ENCODE measurements around the gene BHLHE40. TPM values are rescaled to one million over a fixed set of nuclear protein-coding genes. Genes with fewer than 3 reads are reported as not detected.

The BHLHE40 gene
- 34.0 TPM for total RNA-seq (2013)
- polyA plus RNA-seq (100 to 1,000 TPM in 1 of 3 donors, 10 to 100 TPM in 2; 20.2 to 167 (median 23.4) TPM), polyA minus RNA-seq (92.1 and 151 TPM in 2 replicates), total RNA-seq (168 to 607 (median 351) reads per million in 11 experiments)

DNA sequence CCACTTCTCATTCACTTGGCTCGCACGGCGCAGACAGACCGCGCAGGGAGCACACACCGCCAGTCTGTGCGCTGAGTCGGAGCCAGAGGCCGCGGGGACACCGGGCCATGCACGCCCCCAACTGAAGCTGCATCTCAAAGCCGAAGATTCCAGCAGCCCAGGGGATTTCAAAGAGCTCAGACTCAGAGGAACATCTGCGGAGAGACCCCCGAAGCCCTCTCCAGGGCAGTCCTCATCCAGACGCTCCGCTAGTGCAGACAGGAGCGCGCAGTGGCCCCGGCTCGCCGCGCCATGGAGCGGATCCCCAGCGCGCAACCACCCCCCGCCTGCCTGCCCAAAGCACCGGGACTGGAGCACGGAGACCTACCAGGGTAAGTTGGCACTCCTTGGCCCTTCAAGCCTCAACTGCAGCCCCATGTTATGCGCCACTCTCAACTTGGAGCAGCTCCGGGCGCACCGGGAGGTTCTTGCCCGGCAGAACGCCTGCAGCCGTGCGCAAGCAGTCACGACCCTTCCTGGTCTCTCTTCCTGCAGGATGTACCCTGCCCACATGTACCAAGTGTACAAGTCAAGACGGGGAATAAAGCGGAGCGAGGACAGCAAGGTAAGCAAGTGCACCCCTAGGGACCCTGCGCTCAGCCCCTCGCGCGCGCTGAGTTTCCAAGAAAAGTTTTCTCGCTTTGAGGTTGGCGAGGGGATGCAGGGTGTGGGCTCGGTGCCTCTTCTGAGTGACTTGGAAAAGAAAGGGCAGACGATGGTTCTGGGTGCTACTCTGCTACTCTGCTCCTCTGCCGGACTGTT, at the start of gene BHLHE40:
Gene BHLHE40 (plus strand): TSS at position 10 of the 801 bp plus-strand sequence. CDS start 282 bp downstream, at position 292.
- peaks cover 67% of the 10 kb centered on the region in 2 donors for H3K4me1 ChIP-seq (ENCODE audit: control insufficient read depth in 1 of 2, insufficient read depth in 2 of 2, low read length in 2 of 2)
- H3K79me2 ChIP-seq (ENCODE audit: insufficient read depth, low read length): peaks cover 43% of the 10 kb centered on the region
- DNase-seq: no peak
- Mint-ChIP-seq H3K4me1 (peaks cover 56% of the 10 kb centered on the region), H3K27ac (peak within 1 kb of the TSS; percentile 100), H3K27me3 (ENCODE audit: low read depth in 3 of 3) (peaks cover 0 to 5% (median 2%) of the 10 kb centered on the region in 3 donors), H3K36me3 (peaks cover 34 to 37% of the 10 kb centered on the region in 2 donors), H3K4me3 (peak within 1 kb of the TSS; percentile 99 to 100), H3K9me3 (peaks cover 0 to 6% (median 0%) of the 10 kb centered on the region in 7 donors)
- H2AFZ ChIP-seq (ENCODE audit: insufficient read depth, low read depth, low read length, poor library complexity, severe bottlenecking): peak within 1 kb of the TSS; percentile 58
- H3K4me3 ChIP-seq (replicated peaks in 1 of 3; ENCODE audit: low read depth in 2 of 3, low read length in 3 of 3): peak within 1 kb of the TSS; percentile 83 to 99 (median 95)
- H3K9me3 ChIP-seq (replicated peaks in 1 of 2; ENCODE audit: control insufficient read depth in 1 of 2, insufficient read depth in 1 of 2, low read length in 2 of 2): no peaks in the 10 kb centered on the region
- peak within 1 kb of the TSS; percentile 100 for H3K27ac ChIP-seq (ENCODE audit: low read depth in 1 of 2, low read length in 2 of 2)
- WGBS (ENCODE audit: insufficient coverage): under 1% methylated on average over 50 of the region's 51 CpGs
- TF ChIP-seq CTCF (IDR thresholded peaks at IDR 0.05): no peak
- peak within 1 kb of the TSS; percentile 98 for H3K9ac ChIP-seq (ENCODE audit: insufficient read depth, low read length, poor library complexity, severe bottlenecking)
- peaks cover 9 to 16% of the 10 kb centered on the region in 2 donors for H3K36me3 ChIP-seq (replicated peaks in 1 of 2; ENCODE audit: control insufficient read depth in 1 of 2, insufficient read depth in 2 of 2, low read length in 2 of 2)
- peak within 1 kb of the TSS; percentile 88 for H3K4me2 ChIP-seq (replicated peaks; ENCODE audit: extremely low read depth, low read length, poor library complexity, severe bottlenecking)
- H4K20me1 ChIP-seq (ENCODE audit: insufficient read depth, low read length): peaks cover 51% of the 10 kb centered on the region
- intact Hi-C loops (cut with micrococcal nuclease): loop anchor here (2.0 to 10.0 kb wide), 9 partner anchors 33 to 485 kb away; partner anchors contain the start of genes ARL8B (in 1 of the 2) and ITPR1 (in 1 of the 2)
- H3K27me3 ChIP-seq (ENCODE audit: control insufficient read depth in 2 of 2, insufficient read depth in 2 of 2, low read length in 2 of 2): no peaks in the 10 kb centered on the region

GRCh38 chr3:4930501-4930900, 48.7 kb upstream of the BHLHE40 start:
- H3K4me1 Mint-ChIP-seq: no peaks in the 10 kb centered on the region
- no peak overlapping the region for H3K4me3 Mint-ChIP-seq
- H3K27ac ChIP-seq (ENCODE audit: low read depth in 1 of 2, low read length in 2 of 2): no peak overlapping the region
- peaks cover 0 to 2% (median 0%) of the 10 kb centered on the region in 7 donors for H3K9me3 Mint-ChIP-seq
- no peak for TF ChIP-seq CTCF (IDR thresholded peaks at IDR 0.05)
- WGBS (ENCODE audit: insufficient coverage): no CpG with 5 or more reads among the region's 1 CpG
- peaks cover 0 to 7% (median 3%) of the 10 kb centered on the region in 3 donors for H3K27me3 Mint-ChIP-seq (ENCODE audit: low read depth in 3 of 3)
- H3K27me3 ChIP-seq (ENCODE audit: control insufficient read depth in 2 of 2, insufficient read depth in 2 of 2, low read length in 2 of 2): no peaks in the 10 kb centered on the region
- H3K4me2 ChIP-seq (replicated peaks; ENCODE audit: extremely low read depth, low read length, poor library complexity, severe bottlenecking): no peak overlapping the region
- no peak overlapping the region for H3K9ac ChIP-seq (ENCODE audit: insufficient read depth, low read length, poor library complexity, severe bottlenecking)
- H3K4me3 ChIP-seq (replicated peaks in 1 of 3; ENCODE audit: low read depth in 2 of 3, low read length in 3 of 3): no peak overlapping the region
- no peaks in the 10 kb centered on the region for H3K79me2 ChIP-seq (ENCODE audit: insufficient read depth, low read length)
- no peak overlapping the region for H3K27ac Mint-ChIP-seq
- no peaks in the 10 kb centered on the region for H4K20me1 ChIP-seq (ENCODE audit: insufficient read depth, low read length)
- H3K36me3 ChIP-seq (replicated peaks in 1 of 2; ENCODE audit: control insufficient read depth in 1 of 2, insufficient read depth in 2 of 2, low read length in 2 of 2): no peaks in the 10 kb centered on the region
- H2AFZ ChIP-seq (ENCODE audit: insufficient read depth, low read depth, low read length, poor library complexity, severe bottlenecking): no peak overlapping the region
- H3K4me1 ChIP-seq (ENCODE audit: control insufficient read depth in 1 of 2, insufficient read depth in 2 of 2, low read length in 2 of 2): no peaks in the 10 kb centered on the region
- no peaks in the 10 kb centered on the region for H3K9me3 ChIP-seq (replicated peaks in 1 of 2; ENCODE audit: control insufficient read depth in 1 of 2, insufficient read depth in 1 of 2, low read length in 2 of 2)
- DNase-seq: no peak
- no peaks in the 10 kb centered on the region for H3K36me3 Mint-ChIP-seq
- intact Hi-C loops (cut with micrococcal nuclease): no loop called here
